ENCODE measurements around the gene PDE4D.

- TF ChIP-seq ZC3H10 (CRISPR knock-in tag; IDR thresholded peaks at IDR 0.05) (no peak), ZNF565 (CRISPR knock-in tag; conservative IDR thresholded peaks at IDR 0.05; ENCODE audit: low read depth) (no peak), PPARA (CRISPR knock-in tag; IDR thresholded peaks at IDR 0.05; ENCODE audit: borderline replicate concordance) (no peak), ISL1 (CRISPR knock-in tag; IDR thresholded peaks at IDR 0.05) (no peak), SNAI2 (CRISPR knock-in tag; IDR thresholded peaks at IDR 0.05) (no peak), ARNTL (CRISPR knock-in tag; IDR thresholded peaks at IDR 0.05; ENCODE audit: borderline replicate concordance, low read depth) (no peak), TOX (CRISPR knock-in tag; IDR thresholded peaks at IDR 0.05; ENCODE audit: borderline replicate concordance) (no peak), ZNF8 (CRISPR knock-in tag; IDR thresholded peaks at IDR 0.05) (no peak), ZFP3 (CRISPR knock-in tag; IDR thresholded peaks at IDR 0.05) (no peak), ZFP30 (CRISPR knock-in tag; IDR thresholded peaks at IDR 0.05) (no peak), OSR1 (CRISPR knock-in tag; IDR thresholded peaks at IDR 0.05) (no peak)
- TF ChIP-seq, protein P1, sequence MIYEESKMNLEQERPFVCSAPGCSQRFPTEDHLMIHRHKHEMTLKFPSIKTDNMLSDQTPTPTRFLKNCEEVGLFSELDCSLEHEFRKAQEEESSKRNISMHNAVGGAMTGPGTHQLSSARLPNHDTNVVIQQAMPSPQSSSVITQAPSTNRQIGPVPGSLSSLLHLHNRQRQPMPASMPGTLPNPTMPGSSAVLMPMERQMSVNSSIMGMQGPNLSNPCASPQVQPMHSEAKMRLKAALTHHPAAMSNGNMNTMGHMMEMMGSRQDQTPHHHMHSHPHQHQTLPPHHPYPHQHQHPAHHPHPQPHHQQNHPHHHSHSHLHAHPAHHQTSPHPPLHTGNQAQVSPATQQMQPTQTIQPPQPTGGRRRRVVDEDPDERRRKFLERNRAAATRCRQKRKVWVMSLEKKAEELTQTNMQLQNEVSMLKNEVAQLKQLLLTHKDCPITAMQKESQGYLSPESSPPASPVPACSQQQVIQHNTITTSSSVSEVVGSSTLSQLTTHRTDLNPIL (CRISPR knock-in tag; IDR thresholded peaks at IDR 0.05; ENCODE audit: low read depth): no peak
- TF ChIP-seq, protein P2, sequence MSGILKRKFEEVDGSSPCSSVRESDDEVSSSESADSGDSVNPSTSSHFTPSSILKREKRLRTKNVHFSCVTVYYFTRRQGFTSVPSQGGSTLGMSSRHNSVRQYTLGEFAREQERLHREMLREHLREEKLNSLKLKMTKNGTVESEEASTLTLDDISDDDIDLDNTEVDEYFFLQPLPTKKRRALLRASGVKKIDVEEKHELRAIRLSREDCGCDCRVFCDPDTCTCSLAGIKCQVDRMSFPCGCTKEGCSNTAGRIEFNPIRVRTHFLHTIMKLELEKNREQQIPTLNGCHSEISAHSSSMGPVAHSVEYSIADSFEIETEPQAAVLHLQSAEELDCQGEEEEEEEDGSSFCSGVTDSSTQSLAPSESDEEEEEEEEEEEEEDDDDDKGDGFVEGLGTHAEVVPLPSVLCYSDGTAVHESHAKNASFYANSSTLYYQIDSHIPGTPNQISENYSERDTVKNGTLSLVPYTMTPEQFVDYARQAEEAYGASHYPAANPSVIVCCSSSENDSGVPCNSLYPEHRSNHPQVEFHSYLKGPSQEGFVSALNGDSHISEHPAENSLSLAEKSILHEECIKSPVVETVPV (CRISPR knock-in tag; IDR thresholded peaks at IDR 0.05): no peak
These were observed 723.8 kb downstream of the PDE4D start for GRCh38 chr5:59169768-59170150.

Data from SK-N-SH treated with all-trans-retinoic acid at 6 μM for 48 hours (cell line).